GM23248 (cell line): ENCODE data around the gene S1PR5.

Experiments
- EZH2 ChIP-seq: fragments of 200-600 bp; sonication (generic); IDR thresholded peaks from 2 replicates; pipeline ENCODE4 v1.6.1; 2018; ENCODE audit warnings: antibody characterized with exemption, mild to moderate bottlenecking; ENCODE audit not compliant: insufficient read depth, poor library complexity, severe bottlenecking
- EZH2phosphoT487 ChIP-seq: fragments of 200-600 bp; sonication (generic); IDR thresholded peaks from 2 replicates; pipeline ENCODE4 v1.6.1; 2018; ENCODE audit warnings: antibody characterized with exemption, moderate library complexity, mild to moderate bottlenecking, low read depth; ENCODE audit not compliant: insufficient read depth

DNA sequence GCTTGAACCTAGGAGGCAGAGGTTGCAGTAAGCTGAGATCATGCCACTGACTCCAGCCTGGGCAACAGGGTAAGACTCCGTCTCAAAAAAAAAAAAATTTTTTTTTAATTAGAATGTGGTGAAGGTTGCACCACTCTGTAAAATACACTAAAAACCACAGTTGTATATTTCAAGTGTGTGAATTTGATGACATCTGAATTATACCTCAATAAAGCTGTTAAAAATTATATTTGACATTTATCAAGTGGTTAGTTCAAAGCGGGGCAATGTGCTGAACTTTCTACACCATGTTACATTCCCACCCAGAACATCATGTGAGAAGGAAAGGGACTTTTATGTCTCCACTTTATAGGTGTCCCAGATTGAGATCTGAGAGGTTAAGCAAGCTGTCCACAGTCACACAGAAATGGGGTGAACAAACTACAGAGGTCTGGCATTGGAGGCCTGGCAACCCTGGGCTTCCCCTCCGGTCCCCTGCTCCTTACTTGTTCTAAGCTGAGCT lies 5.9 kb upstream of the S1PR5 start:
- TF ChIP-seq EZH2 (no peak), EZH2phosphoT487 (no peak)
